Measurements from ENCODE around the gene ABLIM2. TPM values are rescaled to one million over a fixed set of nuclear protein-coding genes. Genes with fewer than 3 reads are reported as not detected.

ABLIM2 gene
- total RNA-seq, 4 donors from 2014 or later = 10.6 to 31.7 (median 20.3) TPM

DNA sequence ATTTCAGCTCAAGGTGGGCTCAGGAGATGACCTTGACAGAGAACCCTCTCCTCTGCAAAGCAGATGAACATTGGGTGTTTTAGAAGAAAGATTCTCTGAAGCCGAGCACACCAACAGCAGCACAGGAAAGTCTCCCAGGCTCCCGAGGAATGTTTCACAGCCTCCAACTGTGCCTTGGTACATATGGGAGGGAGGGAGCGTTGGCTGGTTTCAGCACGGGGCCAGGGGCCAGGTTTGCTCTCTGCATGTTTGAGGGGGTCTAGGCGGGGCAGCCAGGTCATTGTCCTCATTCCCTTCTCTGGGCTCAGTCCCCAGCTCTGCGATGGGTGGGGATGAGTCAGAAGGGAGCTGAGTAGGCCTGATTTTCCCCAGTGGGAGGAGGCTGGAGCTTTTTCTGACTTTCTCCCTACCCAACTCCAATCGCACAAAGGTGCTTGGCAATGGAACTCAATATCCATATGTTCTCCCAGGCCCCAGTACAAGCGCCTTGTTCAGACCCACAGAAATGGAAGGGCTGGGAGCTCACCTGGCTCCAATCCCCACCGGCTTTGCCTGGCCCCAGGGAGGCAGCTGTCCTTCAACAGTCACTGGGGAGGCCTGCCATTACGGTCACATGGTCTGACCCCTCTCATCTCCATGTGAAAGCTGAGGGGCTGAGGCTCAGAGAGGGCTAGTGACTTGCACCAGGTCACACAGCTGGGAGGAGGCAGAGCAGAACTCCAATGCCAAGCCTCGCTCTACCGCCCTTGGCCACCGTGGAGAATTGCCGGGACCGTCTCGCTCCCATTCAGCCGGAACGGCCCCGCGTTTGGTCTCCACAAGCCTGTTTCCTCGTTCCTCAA, 110.6 kb downstream of the ABLIM2 start:
- intact Hi-C loops (cut with DNase I; ENCODE audit: low total_unique reads) = no loop called here
- no peak overlapping the region for H3K4me3 ChIP-seq (ENCODE audit: low read depth, poor library complexity, severe bottlenecking)
- no peak for DNase-seq (ENCODE audit: low spot score in 2 of 2)
- TF ChIP-seq, protein P1, sequence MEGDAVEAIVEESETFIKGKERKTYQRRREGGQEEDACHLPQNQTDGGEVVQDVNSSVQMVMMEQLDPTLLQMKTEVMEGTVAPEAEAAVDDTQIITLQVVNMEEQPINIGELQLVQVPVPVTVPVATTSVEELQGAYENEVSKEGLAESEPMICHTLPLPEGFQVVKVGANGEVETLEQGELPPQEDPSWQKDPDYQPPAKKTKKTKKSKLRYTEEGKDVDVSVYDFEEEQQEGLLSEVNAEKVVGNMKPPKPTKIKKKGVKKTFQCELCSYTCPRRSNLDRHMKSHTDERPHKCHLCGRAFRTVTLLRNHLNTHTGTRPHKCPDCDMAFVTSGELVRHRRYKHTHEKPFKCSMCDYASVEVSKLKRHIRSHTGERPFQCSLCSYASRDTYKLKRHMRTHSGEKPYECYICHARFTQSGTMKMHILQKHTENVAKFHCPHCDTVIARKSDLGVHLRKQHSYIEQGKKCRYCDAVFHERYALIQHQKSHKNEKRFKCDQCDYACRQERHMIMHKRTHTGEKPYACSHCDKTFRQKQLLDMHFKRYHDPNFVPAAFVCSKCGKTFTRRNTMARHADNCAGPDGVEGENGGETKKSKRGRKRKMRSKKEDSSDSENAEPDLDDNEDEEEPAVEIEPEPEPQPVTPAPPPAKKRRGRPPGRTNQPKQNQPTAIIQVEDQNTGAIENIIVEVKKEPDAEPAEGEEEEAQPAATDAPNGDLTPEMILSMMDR (IDR thresholded peaks at IDR 0.05) = no peak
- no peak for TF ChIP-seq POLR2A (IDR thresholded peaks at IDR 0.05)
- 88 to 90% methylated on average over 21 of the region's 21 CpGs for WGBS, 2 donors

DNA sequence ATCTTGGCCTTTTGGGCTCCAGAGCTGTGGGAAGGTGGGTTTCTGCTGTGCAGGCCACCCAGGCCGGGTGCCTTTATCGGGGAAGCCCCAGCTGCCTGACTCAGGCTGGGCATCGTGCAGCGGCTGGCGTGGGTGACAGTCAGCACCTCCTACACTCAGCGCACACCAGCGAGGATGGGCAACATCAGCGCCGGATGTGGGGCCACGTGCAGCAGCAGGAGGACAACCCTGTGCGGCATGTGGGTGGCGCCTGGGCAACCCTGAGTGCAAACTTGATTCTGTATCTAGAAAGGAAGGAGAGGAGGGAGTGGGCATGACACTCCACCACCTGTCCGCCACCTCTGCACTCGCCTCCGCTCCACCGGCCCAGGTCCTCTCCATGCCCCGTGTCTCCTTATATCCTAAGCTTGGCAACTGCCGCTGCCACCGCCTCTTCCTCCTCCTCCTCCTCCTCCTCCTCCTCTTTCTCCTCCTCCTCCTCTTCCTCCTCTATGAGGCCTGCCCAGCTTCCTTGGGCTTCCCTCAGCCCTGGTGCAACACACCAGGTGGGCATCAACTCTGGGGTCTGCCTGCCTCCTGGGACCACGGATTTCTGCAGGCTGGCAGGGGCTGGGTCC, 111.6 kb downstream of the ABLIM2 start:
- 89 to 90% methylated on average over 19 to 20 of the region's 20 CpGs for WGBS, 2 donors
- TF ChIP-seq, protein P1 (IDR thresholded peaks at IDR 0.05) = no peak
- no peak for TF ChIP-seq POLR2A (IDR thresholded peaks at IDR 0.05)
- no peak for DNase-seq (ENCODE audit: low spot score in 2 of 2)
- H3K4me3 ChIP-seq (ENCODE audit: low read depth, poor library complexity, severe bottlenecking) = no peak overlapping the region
- intact Hi-C loops (cut with DNase I; ENCODE audit: low total_unique reads) = no loop called here

DNA sequence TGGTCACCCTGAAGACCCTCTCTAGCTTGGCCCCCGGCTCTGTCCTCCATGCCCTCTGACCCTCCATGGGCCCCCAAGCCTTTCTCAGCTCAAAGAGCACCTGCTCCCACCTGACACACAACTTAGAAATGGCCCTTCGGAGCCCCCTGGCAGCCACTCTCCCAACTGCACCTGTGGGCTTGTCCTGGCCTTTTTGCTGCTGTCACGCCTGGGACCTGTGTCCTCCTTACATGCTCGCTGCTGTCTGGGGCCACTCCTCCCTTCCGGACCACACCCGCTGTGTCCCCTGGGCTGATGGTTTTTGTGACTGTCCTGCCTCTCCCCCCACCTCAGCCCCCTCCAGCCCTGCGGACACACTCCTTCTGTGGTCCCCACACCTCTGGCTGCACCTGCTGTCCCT, 112.7 kb downstream of the ABLIM2 start:
- no peak for DNase-seq (ENCODE audit: low spot score in 2 of 2)
- WGBS, 2 donors = 88 to 95% methylated on average over 7 of the region's 7 CpGs
- no peak for TF ChIP-seq POLR2A (IDR thresholded peaks at IDR 0.05)
- TF ChIP-seq, protein P1 (IDR thresholded peaks at IDR 0.05) = no peak
- H3K4me3 ChIP-seq (ENCODE audit: low read depth, poor library complexity, severe bottlenecking) = no peak overlapping the region
- intact Hi-C loops (cut with DNase I; ENCODE audit: low total_unique reads) = no loop called here

DNA sequence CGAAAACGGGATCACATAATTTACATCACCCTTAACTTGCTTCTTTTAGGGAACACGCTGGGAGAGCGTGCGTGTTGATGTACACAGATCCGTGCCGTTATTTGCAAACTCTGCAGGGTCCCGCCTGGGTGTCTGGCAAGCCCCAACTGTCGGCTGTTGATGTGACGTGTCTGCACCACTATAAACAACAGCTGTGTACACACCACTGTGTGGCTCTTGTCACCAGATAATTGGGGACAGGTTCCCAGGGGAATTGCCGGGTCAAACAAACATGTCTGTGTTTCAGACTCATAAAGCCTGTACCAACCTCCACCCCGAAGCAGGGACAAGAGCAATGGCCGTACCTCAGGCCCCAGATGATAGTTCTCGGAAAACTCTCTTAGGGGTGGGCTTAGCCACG, 113.9 kb downstream of the ABLIM2 start:
- intact Hi-C loops (cut with DNase I; ENCODE audit: low total_unique reads) = no loop called here
- DNase-seq (ENCODE audit: low spot score in 2 of 2) = no peak
- WGBS, 2 donors = 61 to 70% methylated on average over 15 of the region's 15 CpGs
- TF ChIP-seq POLR2A (IDR thresholded peaks at IDR 0.05) = no peak
- TF ChIP-seq, protein P1 (IDR thresholded peaks at IDR 0.05) = no peak
- H3K4me3 ChIP-seq (ENCODE audit: low read depth, poor library complexity, severe bottlenecking) = no peak overlapping the region

DNA sequence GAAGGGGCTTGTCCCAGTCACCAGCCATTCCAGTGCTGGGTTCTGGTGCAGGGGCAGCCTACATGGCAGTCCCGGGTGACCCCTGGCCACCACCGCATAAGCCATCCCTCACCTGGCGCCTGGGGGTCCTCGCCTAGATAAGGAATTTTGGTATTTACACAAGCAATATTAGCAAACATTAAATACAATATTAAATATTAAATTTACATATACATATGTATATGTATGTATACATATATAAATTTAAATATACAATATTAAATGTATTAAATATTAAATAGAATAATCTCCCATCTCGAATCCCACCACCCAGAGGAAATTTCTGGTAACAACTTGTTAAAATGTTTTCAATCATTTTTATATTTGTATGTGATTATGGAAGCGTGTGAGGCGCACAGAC, 114.4 kb downstream of the ABLIM2 start:
- intact Hi-C loops (cut with DNase I; ENCODE audit: low total_unique reads) = no loop called here
- TF ChIP-seq, protein P1 (IDR thresholded peaks at IDR 0.05) = no peak
- TF ChIP-seq POLR2A (IDR thresholded peaks at IDR 0.05) = no peak
- H3K4me3 ChIP-seq (ENCODE audit: low read depth, poor library complexity, severe bottlenecking) = no peak overlapping the region
- no peak for DNase-seq (ENCODE audit: low spot score in 2 of 2)
- 86 to 89% methylated on average over 7 of the region's 7 CpGs for WGBS, 2 donors

All from lower leg skin (tissue), 4 donors.